ENCODE measurements around the gene WDR76.

DNA sequence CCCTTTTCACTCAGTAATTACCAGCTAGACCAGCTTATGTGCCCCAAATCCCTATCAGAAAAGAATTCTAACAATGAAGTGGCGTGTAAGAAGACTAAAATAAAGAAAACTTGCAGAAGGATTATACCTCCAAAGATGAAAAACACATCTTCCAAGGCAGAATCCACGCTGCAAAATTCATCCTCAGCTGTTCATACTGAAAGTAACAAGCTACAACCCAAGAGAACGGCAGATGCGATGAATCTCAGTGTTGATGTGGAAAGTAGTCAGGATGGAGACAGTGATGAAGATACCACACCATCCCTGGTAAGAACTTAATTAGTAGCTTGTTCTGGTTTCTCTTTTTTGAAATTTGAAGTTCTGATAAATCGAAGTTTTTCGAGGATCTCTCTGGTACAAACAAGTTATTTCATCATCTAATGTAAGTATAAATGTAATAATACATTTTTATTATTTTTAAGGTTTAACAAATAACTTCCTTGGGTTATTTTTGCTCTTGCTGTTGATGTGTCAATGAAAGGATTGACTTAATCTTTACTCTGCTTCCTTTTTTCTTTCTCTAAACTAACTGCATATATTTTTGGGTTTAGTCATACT lies 1.4 kb downstream of the WDR76 start:
- no peak for TF ChIP-seq POLR2A (IDR thresholded peaks at IDR 0.05)
- TF ChIP-seq POLR2AphosphoS5 (IDR thresholded peaks at IDR 0.05) = no peak
- TF ChIP-seq, protein P1, sequence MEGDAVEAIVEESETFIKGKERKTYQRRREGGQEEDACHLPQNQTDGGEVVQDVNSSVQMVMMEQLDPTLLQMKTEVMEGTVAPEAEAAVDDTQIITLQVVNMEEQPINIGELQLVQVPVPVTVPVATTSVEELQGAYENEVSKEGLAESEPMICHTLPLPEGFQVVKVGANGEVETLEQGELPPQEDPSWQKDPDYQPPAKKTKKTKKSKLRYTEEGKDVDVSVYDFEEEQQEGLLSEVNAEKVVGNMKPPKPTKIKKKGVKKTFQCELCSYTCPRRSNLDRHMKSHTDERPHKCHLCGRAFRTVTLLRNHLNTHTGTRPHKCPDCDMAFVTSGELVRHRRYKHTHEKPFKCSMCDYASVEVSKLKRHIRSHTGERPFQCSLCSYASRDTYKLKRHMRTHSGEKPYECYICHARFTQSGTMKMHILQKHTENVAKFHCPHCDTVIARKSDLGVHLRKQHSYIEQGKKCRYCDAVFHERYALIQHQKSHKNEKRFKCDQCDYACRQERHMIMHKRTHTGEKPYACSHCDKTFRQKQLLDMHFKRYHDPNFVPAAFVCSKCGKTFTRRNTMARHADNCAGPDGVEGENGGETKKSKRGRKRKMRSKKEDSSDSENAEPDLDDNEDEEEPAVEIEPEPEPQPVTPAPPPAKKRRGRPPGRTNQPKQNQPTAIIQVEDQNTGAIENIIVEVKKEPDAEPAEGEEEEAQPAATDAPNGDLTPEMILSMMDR (IDR thresholded peaks at IDR 0.05) = no peak
